DND-41 (cell line): ENCODE measurements around the gene ATXN7L3B.

Experiments used
- ATAC-seq: fragments of 200-7000 bp; cut with Tn5 transposase; 3 replicates; pipeline ENCODE4 v1.9.1; 2021; ENCODE audit warnings: low read depth; ENCODE audit not compliant: insufficient read depth
- DNase-seq: peaks from one replicate; pipeline ENCODE4 v3.0.0-alpha.2; 2020
- H2AFZ ChIP-seq: 2 replicates; pipeline ENCODE4 v1.6.0; 2012; ENCODE audit warnings: low read depth, low read length
- H3K27ac ChIP-seq: 2 replicates; pipeline ENCODE4 v1.5.1; 2012; ENCODE audit warnings: low read length, inconsistent platforms
- H3K27me3 ChIP-seq: fragments of 200-600 bp; sonication (generic); 2 replicates; pipeline ENCODE4 v1.6.0; 2012; ENCODE audit warnings: low read length, mild to moderate bottlenecking, inconsistent platforms; ENCODE audit not compliant: insufficient read depth, poor library complexity
- H3K36me3 ChIP-seq: 2 replicates; pipeline ENCODE4 v1.5.1; 2012; ENCODE audit warnings: low read length, inconsistent platforms; ENCODE audit not compliant: insufficient read depth
- H3K4me1 ChIP-seq: 2 replicates; pipeline ENCODE4 v1.5.1; 2012; ENCODE audit warnings: mild to moderate bottlenecking, low read length; ENCODE audit not compliant: insufficient read depth
- H3K4me2 ChIP-seq: 2 replicates; pipeline ENCODE4 v1.6.0; 2012; ENCODE audit warnings: mild to moderate bottlenecking, moderate library complexity, low read length, inconsistent platforms; ENCODE audit not compliant: insufficient read depth
- H3K4me3 ChIP-seq, 2 experiments: fragments of 200-600 bp in 1 of 2; shearing (Covaris generic) in 1 of 2; 2 replicates each; pipeline ENCODE4 v1.5.1; 2012 to 2016; ENCODE audit warnings: inconsistent platforms in 2 of 2, low read length in 2 of 2, mild to moderate bottlenecking in 2 of 2, low read depth in 1 of 2, moderate library complexity in 1 of 2
- H3K79me2 ChIP-seq: 2 replicates; pipeline ENCODE4 v1.6.0; 2012; ENCODE audit warnings: low read length, inconsistent platforms; ENCODE audit not compliant: insufficient read depth
- H3K9ac ChIP-seq: 2 replicates; pipeline ENCODE4 v1.6.0; 2012; ENCODE audit warnings: low read depth, mild to moderate bottlenecking, inconsistent platforms, low read length, moderate library complexity
- H3K9me3 ChIP-seq: 2 replicates; pipeline ENCODE4 v1.5.1; 2012; ENCODE audit warnings: low read length, moderate library complexity, mild to moderate bottlenecking, inconsistent platforms; ENCODE audit not compliant: insufficient read depth, severe bottlenecking
- H4K20me1 ChIP-seq: 2 replicates; pipeline ENCODE4 v1.6.0; 2012; ENCODE audit warnings: low read length; ENCODE audit not compliant: insufficient read depth
- EZH2 ChIP-seq: IDR thresholded peaks from 3 replicates; pipeline ENCODE4 v1.6.1; 2012; ENCODE audit warnings: borderline replicate concordance, low read depth, mild to moderate bottlenecking, moderate library complexity, low read length, inconsistent platforms; ENCODE audit not compliant: severe bottlenecking
- TF ChIP-seq, protein P1 (sequence below): IDR thresholded peaks from 2 replicates; pipeline ENCODE4 v1.5.1; 2012; ENCODE audit warnings: borderline replicate concordance, low read length, moderate library complexity, mild to moderate bottlenecking; ENCODE audit not compliant: poor library complexity, severe bottlenecking; ENCODE audit errors: extremely low read depth

The ATXN7L3B gene

DNA sequence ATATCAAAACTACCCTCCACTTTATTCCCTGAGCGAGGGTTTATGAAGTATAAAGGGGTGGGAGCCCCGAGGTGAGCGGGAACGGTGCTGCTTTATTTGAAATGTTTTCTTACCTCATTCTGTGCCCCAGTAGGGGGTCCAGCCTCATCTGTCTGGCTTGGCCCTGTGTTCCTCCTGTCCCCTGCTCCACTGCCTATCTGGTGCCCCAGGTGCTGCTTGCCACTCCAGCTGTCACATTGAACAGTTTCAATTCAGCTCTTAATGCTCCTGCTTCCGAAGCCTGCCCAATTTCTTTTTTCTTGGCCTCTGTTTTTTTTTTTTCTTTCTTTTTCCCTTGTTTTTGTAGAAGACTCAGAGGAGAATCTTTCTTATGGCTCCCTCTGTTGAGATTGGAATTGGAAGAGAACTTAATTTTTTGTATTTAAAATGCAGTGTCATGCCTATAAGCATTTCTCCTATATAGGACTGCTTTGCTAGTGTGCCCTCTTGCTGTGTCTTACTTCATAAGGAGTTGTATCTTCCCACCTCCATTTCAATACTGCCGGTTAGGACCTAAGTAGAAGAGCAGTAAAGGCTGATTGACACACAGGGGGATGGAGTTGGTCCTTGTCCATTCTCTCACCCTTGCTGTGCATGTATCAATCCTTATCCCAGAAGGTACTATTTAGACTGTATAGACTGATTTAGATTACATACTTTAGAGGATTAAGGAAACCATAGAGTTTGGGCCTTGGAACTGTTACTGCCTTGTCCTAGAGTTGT lies 2.3 kb downstream of the ATXN7L3B start:
- Histone ChIP-seq H3K4me2 (peak overlapping the region; percentile 87), H3K36me3 (peaks cover 44% of the 10 kb centered on the region), H4K20me1 (peaks cover 45% of the 10 kb centered on the region), H3K27me3 (no peaks in the 10 kb centered on the region), H2AFZ (no peak overlapping the region), H3K9me3 (no peaks in the 10 kb centered on the region), H3K4me1 (peaks cover 37% of the 10 kb centered on the region), H3K27ac (peak overlapping the region; percentile 35; the same call in 1 of the 2 replicates), H3K4me3 (peak overlapping the region in 1 of 2 experiments; percentile 84; a peak in 3 of 4 replicates), H3K79me2 (peaks cover 46% of the 10 kb centered on the region), H3K9ac (peak overlapping the region; percentile 87)
- DNase-seq (no peak), ATAC-seq (no peak)
- TF ChIP-seq, protein P1, sequence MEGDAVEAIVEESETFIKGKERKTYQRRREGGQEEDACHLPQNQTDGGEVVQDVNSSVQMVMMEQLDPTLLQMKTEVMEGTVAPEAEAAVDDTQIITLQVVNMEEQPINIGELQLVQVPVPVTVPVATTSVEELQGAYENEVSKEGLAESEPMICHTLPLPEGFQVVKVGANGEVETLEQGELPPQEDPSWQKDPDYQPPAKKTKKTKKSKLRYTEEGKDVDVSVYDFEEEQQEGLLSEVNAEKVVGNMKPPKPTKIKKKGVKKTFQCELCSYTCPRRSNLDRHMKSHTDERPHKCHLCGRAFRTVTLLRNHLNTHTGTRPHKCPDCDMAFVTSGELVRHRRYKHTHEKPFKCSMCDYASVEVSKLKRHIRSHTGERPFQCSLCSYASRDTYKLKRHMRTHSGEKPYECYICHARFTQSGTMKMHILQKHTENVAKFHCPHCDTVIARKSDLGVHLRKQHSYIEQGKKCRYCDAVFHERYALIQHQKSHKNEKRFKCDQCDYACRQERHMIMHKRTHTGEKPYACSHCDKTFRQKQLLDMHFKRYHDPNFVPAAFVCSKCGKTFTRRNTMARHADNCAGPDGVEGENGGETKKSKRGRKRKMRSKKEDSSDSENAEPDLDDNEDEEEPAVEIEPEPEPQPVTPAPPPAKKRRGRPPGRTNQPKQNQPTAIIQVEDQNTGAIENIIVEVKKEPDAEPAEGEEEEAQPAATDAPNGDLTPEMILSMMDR, result no peak
- no peak for TF ChIP-seq EZH2

DNA sequence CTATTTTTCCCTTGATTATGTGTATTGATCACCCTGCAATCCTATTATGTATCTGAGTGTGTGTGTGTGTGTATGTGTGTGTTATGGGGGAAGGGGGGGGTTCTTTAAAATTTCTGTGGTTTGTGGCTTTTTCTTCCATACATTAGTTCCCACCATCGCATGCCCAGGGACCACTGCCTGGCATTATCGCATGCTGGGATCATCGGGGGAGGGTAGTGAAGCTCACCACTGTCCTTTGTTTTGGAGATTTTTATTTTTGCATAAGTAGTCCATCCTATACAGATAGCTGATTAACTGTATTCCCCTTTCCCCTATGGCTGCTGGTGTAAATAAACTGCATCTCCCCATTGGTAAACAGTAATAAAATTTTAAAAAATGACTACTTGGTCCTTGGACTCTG lies 3.4 kb downstream of the ATXN7L3B start:
- H3K9me3 ChIP-seq, result no peaks in the 10 kb centered on the region
- peaks cover 46% of the 10 kb centered on the region for H3K79me2 ChIP-seq
- ATAC-seq (no peak), DNase-seq (no peak)
- no peaks in the 10 kb centered on the region for H3K27me3 ChIP-seq
- H3K36me3 ChIP-seq, result peaks cover 44% of the 10 kb centered on the region
- 0 out of 2 replicates have a peak overlapping the region, but pooled peaks have one; percentile 87 for H3K9ac ChIP-seq
- no peak overlapping the region for H3K27ac ChIP-seq
- TF ChIP-seq, protein P1, result no peak
- no peak for TF ChIP-seq EZH2
- no peak overlapping the region for H2AFZ ChIP-seq
- H4K20me1 ChIP-seq, result peaks cover 45% of the 10 kb centered on the region
- H3K4me2 ChIP-seq, result peak overlapping the region; percentile 87
- peaks cover 37% of the 10 kb centered on the region for H3K4me1 ChIP-seq
- H3K4me3 ChIP-seq, result peak overlapping the region in 1 of 2 experiments; percentile 13; a peak in 1 of 4 replicates

DNA sequence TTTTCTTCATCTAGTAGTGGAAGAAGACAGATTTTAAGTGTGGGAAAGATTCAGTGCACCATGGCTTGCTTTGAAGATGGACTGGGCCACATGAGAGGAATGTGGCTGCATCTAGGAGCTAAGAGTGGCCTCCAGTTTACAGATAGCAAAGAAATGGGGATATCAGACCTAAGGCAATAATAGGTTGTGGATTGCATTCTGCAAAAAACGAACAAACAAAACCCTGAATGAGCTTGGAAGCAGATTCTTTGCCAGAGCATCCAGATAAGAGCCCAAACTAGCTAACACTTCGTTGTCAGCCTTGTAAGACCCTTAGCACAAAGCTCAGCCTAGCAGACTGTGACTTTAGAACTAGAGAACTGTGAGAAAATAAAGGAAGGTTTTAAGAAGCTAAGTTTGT lies 9.6 kb downstream of the ATXN7L3B start:
- no peak for TF ChIP-seq EZH2
- TF ChIP-seq, protein P1, result no peak
- no peak for ATAC-seq
- no peaks in the 10 kb centered on the region; the same call in 1 of the 2 replicates for H3K79me2 ChIP-seq
- no peak overlapping the region for H2AFZ ChIP-seq
- peaks cover 7% of the 10 kb centered on the region; the same call in 1 of the 2 replicates for H4K20me1 ChIP-seq
- no peaks in the 10 kb centered on the region for H3K27me3 ChIP-seq
- no peaks in the 10 kb centered on the region for H3K9me3 ChIP-seq
- H3K9ac ChIP-seq, result no peak overlapping the region
- no peak overlapping the region for H3K27ac ChIP-seq
- peaks cover 3% of the 10 kb centered on the region; the same call in 1 of the 2 replicates for H3K36me3 ChIP-seq
- no peak overlapping the region for H3K4me3 ChIP-seq
- H3K4me1 ChIP-seq, result no peaks in the 10 kb centered on the region
- no peak overlapping the region for H3K4me2 ChIP-seq
- DNase-seq, result no peak
